HG02798 (cell line): Measurements from ENCODE around the gene RNF169.
A peak's percentile ranks its signal among the peaks of the same experiment; 100 is the strongest.

ENCODE experiments used
- ATAC-seq: cut with Tn5 transposase; IDR thresholded peaks from one replicate; pipeline ENCODE4 v1.9.1; 2021; ENCODE audit warnings: mild to moderate bottlenecking; ENCODE audit not compliant: unreplicated experiment, poor library complexity

The RNF169 gene, protein sequence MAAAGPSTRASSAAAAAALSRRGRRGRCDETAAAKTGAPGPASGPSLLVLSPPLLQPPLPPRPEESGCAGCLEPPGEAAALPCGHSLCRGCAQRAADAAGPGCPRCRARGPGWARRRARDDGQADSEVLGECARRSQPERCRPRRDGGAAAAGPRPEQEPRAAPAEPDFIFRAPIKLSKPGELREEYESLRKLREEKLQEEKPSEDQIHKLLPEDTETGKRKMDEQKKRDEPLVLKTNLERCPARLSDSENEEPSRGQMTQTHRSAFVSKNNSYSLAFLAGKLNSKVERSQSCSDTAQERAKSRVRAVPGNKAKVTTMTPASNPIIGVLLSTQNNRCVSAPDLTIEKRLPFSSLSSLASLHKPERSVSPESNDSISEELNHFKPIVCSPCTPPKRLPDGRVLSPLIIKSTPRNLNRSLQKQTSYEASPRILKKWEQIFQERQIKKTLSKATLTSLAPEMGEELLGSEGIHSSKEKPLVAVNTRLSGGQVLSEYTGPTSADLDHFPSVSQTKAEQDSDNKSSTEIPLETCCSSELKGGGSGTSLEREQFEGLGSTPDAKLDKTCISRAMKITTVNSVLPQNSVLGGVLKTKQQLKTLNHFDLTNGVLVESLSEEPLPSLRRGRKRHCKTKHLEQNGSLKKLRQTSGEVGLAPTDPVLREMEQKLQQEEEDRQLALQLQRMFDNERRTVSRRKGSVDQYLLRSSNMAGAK

GRCh38 chr11:74748211-74749126 is at the start of gene RNF169:
RNF169 (plus strand) TSS chr11:74748849; CDS start chr11:74748881, 32 bp downstream.
- ATAC-seq: peak; percentile 99

DNA sequence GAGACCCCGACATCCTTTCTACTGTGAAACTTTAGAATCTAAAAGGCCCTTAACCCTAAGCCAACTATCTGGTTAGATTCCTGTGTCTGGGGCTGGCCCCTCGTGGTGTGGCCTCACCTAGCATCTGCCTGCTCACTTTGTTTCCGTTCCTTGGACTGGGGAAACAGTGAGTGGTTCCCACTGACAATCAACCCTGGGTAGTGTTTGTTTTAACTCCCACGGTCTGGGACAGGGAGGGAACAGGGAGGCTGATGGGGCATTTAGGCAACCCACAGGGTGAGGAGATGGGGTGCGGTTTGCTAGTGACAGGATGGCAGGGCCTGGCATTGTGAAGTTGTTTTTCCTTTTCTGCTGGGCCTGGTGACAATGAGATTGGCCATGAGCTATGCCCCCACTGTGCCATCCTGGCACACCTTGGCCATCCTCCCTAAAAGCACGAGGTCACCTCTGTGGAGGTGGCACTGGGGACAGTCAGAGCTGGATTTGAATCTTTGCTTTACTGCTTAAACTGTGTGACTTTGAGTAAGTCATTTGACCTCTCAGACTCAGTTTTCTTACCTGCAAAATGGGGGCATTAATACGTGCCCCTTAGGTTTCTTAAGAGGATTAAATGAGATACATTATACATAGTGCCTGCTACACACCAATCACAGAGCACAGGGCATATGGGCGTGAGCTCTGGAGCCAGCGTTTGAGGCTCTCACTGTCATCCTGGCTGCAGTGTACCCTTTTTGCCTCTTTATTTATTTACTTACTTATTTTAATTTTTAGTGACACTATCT is 48.8 kb upstream of the RNF169 start:
- no peak for ATAC-seq

GRCh38 chr11:74701351-74701750 is 47.3 kb upstream of the RNF169 start:
- no peak for ATAC-seq

- ATAC-seq: peak; percentile 62
Observed at GRCh38 chr11:74702383-74703007, 46.2 kb upstream of the RNF169 start.

DNA sequence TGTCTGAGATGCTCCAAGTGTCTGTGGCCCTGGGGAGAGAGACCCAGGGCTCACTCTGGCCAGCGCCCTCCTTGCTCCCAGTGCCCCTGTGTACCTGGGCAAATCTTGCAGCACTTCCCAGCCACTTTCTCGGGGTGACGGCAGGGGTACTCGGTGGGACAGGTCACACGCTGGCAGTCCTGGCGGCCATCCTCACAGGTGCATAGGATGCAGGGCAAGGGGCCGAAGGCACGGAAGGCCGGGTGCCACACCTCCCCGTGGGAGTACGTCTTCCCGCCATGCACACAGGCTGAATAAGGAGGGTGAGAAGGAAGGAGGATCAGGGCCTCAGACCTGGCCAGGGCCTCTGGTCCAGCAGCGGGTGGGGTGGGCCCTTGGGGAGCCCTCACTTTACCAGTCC is 45.4 kb upstream of the RNF169 start:
- no peak for ATAC-seq

- no peak for ATAC-seq
Observed at GRCh38 chr11:74707182-74707581, 41.5 kb upstream of the RNF169 start.

DNA sequence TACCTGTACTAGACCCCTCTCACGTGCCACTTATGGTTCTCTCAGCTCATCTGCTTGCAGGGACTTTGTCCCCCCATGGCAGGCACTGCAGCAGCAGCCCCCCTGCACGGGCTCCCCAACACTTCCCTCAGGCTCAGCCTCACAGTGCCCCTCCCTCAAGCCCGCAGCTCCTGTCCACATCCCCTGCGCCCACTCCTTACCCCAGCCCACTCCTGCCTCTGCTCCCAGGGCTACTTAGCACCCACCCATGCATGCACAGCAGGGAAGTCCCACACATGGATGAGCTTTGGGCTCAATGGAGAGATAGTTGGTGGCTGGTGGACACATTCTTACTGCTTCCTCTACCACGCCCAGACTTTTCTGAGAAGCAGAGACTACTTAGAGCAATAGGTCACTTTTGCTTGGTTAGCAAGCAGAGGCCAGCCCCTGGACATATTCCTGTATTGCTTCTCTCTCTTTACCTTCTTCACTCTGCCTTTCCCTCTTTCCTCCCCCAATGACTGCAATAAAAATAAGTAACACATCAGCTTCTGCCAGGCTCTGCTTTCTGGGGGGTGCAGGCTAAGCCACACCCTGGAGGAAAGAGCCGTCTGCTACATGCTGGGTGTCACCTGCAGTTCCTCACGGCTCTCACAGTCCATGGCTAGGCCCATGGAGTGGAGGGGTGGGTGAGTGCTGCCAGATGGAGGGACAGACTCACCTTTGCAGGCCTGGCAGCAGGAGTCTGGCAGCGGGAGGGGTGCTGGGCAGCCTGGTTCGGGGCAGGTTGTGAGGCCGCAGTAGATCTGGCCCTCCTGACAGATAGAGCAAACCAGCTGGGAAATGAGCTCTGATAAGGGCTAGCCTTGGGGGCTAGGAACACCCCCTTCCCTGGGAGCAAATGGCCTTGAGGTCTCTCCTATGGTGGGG is 40.8 kb upstream of the RNF169 start:
- ATAC-seq: no peak

GRCh38 chr11:74709175-74709574 is 39.5 kb upstream of the RNF169 start:
- no peak for ATAC-seq

DNA sequence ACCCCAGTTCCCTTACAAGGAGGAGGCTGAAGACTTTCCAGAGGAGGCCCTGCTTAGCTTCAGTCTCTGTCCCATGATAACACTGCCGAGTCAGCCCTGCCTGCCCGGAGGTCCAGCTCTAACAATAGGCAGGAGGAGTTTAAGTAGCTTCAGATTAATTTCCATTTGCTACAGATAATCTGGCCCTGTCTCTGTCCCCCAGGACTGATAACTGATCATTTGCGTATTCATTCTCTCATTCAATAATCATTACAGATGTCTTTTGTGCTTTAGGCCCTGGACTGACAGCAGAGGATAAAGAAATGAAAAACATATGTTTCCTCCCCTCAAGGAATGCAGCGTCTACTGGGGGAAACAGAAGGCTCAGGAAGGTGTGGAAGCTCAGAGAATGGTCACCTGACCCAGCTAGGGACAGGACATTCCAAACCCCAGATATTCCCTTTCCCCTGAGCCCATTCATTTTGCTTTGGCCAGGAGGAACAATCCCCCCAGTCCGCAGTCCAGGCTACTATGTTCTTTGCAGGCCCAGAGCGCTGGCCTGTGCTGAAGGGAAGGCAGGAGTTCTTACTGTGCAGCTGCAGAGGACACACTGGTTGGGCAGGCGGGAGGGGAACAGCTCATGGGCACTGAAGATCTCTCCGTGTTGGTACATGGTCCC is 38.2 kb upstream of the RNF169 start:
- ATAC-seq: no peak

GRCh38 chr11:74713686-74714085 is 35.0 kb upstream of the RNF169 start:
- no peak for ATAC-seq

GRCh38 chr11:74714904-74715303 is 33.7 kb upstream of the RNF169 start:
- ATAC-seq: no peak

DNA sequence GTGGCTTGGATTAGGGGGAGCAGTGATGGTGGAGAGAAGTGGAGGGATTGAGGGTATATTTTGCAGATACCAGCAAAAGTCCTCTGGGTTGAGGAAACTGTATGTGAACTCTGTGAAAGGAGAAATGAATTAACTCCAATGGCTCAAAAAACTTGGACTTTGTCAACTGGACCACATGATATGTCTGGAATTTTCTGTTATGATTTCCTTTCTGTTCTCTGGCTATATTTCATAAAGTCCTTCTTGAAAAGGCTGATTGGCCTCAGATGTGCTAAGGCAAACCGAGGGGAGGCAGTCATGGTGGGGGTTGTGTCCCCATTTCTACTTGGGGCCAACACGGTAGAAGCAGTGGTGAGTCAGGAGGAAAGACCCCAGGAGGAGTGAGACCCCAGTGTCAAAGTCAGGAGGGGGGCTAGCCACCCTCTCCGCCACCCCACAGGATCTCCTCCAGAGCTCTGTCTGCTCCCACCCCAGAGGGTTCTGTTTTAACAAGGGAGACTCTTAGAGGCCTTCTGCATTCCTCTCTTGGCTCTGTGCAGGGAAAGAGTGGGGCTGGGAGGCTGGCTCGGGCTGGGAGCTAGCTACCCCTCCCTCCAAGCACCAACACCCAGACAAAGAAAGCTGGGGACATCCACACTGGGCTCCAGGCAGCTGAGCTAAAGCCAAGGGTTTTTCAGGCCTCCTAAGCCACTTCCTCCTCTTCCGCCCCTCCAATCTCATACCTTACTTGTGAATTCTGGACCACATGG is 31.3 kb upstream of the RNF169 start:
- ATAC-seq: no peak

GRCh38 chr11:74719011-74719410 is 29.6 kb upstream of the RNF169 start:
- no peak for ATAC-seq

DNA sequence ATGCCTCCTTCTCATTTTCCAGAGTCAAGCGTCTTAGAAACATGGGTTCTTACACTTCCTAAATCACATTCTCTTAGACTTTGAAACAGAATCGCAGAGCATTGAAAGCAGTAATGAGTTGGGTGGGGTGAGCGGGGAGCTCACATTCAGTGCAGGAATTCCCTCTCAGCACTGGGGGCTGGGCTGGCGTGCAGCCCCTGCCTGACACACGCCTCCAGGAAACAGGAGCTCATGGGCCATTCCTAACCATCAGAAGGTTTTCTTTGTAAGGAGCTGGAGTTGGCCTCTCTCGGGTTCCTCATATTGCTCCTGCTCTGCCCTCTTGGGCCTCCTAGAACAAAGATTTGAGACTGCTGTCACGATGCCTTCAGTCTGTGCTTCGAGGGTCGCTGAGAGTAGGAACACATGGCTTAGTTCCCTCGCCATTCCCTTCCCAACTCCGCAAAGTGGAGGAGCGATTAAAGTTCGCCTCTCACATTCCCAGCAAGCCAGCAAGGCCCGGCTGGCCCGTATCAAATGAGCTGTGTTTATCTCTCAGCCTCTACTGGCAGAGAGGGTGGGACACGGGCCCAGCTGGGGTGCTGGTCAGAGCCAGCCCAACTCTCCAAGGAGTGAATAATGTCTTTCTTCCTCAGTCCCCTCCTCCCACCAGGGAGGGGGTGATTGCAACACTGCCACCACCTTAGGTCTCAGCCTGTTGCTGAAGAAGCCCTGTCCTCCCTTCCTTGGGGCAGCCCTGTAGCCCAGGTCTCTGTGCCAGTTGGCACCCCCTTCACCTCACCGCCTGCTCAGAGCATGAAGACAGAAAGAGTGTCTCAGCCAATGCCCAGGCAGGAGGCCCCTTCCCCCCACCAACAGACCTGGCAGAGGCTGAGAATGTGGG is 27.8 kb upstream of the RNF169 start:
- ATAC-seq: no peak

GRCh38 chr11:74721479-74721835 is 27.2 kb upstream of the RNF169 start:
- ATAC-seq: no peak

DNA sequence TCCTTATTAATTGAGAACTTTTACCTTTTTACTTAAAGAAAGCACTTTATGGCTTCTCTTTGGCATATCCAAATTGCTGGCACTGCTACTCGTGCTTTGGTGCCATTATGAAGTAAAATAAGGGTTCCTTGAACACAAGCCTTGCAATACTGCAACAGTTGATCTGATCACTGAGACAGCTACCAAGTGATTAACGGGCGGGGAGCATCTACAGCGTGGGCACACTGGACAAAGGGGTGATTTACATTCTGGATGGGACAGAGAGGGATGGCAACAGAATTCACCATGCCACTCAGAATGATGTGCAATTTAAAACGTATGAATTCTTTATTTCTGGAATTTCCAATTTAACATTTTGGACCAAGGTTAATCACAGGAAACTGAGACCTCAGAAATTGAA is 25.1 kb upstream of the RNF169 start:
- no peak for ATAC-seq
